OCI-LY7 (cell line): ENCODE results near the gene ASPDH.

ENCODE experiments used
- CTCF ChIP-seq: fragments of 200-600 bp; sonication (generic); conservative IDR thresholded peaks from 2 replicates; pipeline ENCODE4 v1.5.1; 2014; ENCODE audit warnings: mild to moderate bottlenecking, antibody characterized with exemption, low read length, moderate library complexity, mixed read lengths
- EZH2phosphoT487 ChIP-seq: fragments of 200-600 bp; sonication (generic); IDR thresholded peaks from 2 replicates; pipeline ENCODE4 v1.6.1; 2018; ENCODE audit warnings: low read depth, borderline replicate concordance, mild to moderate bottlenecking, mixed run types, antibody characterized with exemption, low read length, moderate library complexity, mixed read lengths

GRCh38 chr19:50485284-50485955 is 28.3 kb downstream of the ASPDH start:
- TF ChIP-seq CTCF (no peak), EZH2phosphoT487 (no peak)
